Keratinocyte (primary cell): ENCODE measurements around the gene MLXIP. TPM values are rescaled to one million over a fixed set of nuclear protein-coding genes. Genes with fewer than 3 reads are reported as not detected.

Experiments used
- DNase-seq: peaks from one replicate; pipeline ENCODE4 v3.0.0-alpha.2; 2011; ENCODE audit warnings: low read depth, missing footprints, low spot score
- FAIRE-seq: peaks from 2 replicates; lab custom pipeline; 2011; peaks lifted over from hg19 to GRCh38; lab: Jason Lieb, UNC
- H2AFZ ChIP-seq: 2 replicates; pipeline ENCODE4 v1.6.0; 2012; ENCODE audit warnings: low read length, control low read depth, inconsistent platforms; ENCODE audit not compliant: control insufficient read depth
- H3K27ac ChIP-seq: 2 replicates; pipeline ENCODE4 v1.5.1; 2011; ENCODE audit warnings: low read length; ENCODE audit not compliant: control insufficient read depth, insufficient read depth
- H3K27me3 ChIP-seq: 3 replicates; pipeline ENCODE4 v1.6.0; 2011; ENCODE audit warnings: low read length; ENCODE audit not compliant: control insufficient read depth, insufficient read depth; ENCODE audit errors: extremely low read depth
- H3K36me3 ChIP-seq, 2 experiments: 2 replicates in 1 of 2; 3 replicates in 1 of 2; pipeline ENCODE4 v1.5.1; 2011; ENCODE audit warnings: low read length in 2 of 2, mild to moderate bottlenecking in 1 of 2; ENCODE audit not compliant: control insufficient read depth in 2 of 2, insufficient read depth in 2 of 2; ENCODE audit errors: extremely low read depth in 1 of 2
- H3K4me1 ChIP-seq: 3 replicates; pipeline ENCODE4 v1.5.1; 2011; ENCODE audit warnings: low read length; ENCODE audit not compliant: control insufficient read depth, insufficient read depth; ENCODE audit errors: extremely low read depth
- H3K4me2 ChIP-seq: 3 replicates; pipeline ENCODE4 v1.6.0; 2011; ENCODE audit warnings: low read depth, low read length; ENCODE audit not compliant: control insufficient read depth, insufficient read depth; ENCODE audit errors: extremely low read depth
- H3K4me3 ChIP-seq, 3 experiments: fragments of 200-600 bp in 1 of 3; sonication (generic) in 1 of 3; 2 replicates in 2 of 3; 3 replicates in 1 of 3; pipeline ENCODE4 v1.5.1; 2011 to 2016; ENCODE audit warnings: low read length in 3 of 3, mild to moderate bottlenecking in 3 of 3, control low read depth in 2 of 3, inconsistent platforms in 1 of 3, low read depth in 1 of 3, mixed read lengths in 1 of 3, mixed run types in 1 of 3, moderate library complexity in 1 of 3; ENCODE audit not compliant: control insufficient read depth in 2 of 3, insufficient read depth in 2 of 3; ENCODE audit errors: extremely low read depth in 1 of 3
- H3K79me2 ChIP-seq: 2 replicates; pipeline ENCODE4 v1.6.0; 2012; ENCODE audit warnings: low read length; ENCODE audit not compliant: control insufficient read depth, insufficient read depth
- H3K9ac ChIP-seq: 3 replicates; pipeline ENCODE4 v1.6.0; 2011; ENCODE audit warnings: low read length; ENCODE audit not compliant: control insufficient read depth, insufficient read depth; ENCODE audit errors: extremely low read depth
- H3K9me1 ChIP-seq: 3 replicates; pipeline ENCODE4 v1.6.0; 2011; ENCODE audit warnings: low read length; ENCODE audit not compliant: control insufficient read depth, insufficient read depth; ENCODE audit errors: extremely low read depth
- H3K9me3 ChIP-seq: 2 replicates; pipeline ENCODE4 v1.5.1; 2012; ENCODE audit warnings: low read depth, low read length; ENCODE audit not compliant: control insufficient read depth
- H4K20me1 ChIP-seq: 3 replicates; pipeline ENCODE4 v1.6.0; 2011; ENCODE audit warnings: low read length; ENCODE audit not compliant: control insufficient read depth, insufficient read depth; ENCODE audit errors: extremely low read depth
- CTCF ChIP-seq, 3 experiments: IDR thresholded peaks in 1 of 3; conservative IDR thresholded peaks in 1 of 3; optimal IDR thresholded peaks in 1 of 3; 2 replicates in 2 of 3; 3 replicates in 1 of 3; pipeline versions ENCODE3 to v1.5.1; 2011; ENCODE audit warnings: low read length in 3 of 3, mild to moderate bottlenecking in 3 of 3, moderate library complexity in 2 of 3, control low read depth in 1 of 3, inconsistent platforms in 1 of 3; ENCODE audit not compliant: insufficient read depth in 2 of 3; ENCODE audit errors: extremely low read depth in 1 of 3
- EZH2 ChIP-seq: IDR thresholded peaks from one replicate; pipeline ENCODE4 v1.6.1; 2012; ENCODE audit warnings: inconsistent platforms, mild to moderate bottlenecking, low read length, moderate library complexity
- dilution Hi-C: fragments of 300-500 bp; cut with MboI; formaldehyde crosslinking; loops from one replicate; pipeline ENCODE4 v1.7.0; 2020; ENCODE audit warnings: low sequenced_read_pairs; ENCODE audit not compliant: extremely low pct_ligation_motif_present
- polyA plus RNA-seq, 5 experiments: library from polyadenylated mRNA; depleted of rRNA in 3 of 5; stranded (reverse) in 3 of 5; stranded (forward) in 1 of 5; unstranded in 1 of 5; fragments of >200 nt; gene quantifications; 1 replicate in 1 of 5; 2 replicates in 3 of 5; 3 replicates in 1 of 5; pipeline versions ENCODE4 v1.2.1 to v1.2.3, GENCODE V29; 2011 to 2012; ENCODE audit warnings: missing spikeins in 2 of 5, low read depth in 1 of 5, low replicate concordance in 1 of 5

Gene MLXIP
- polyA plus RNA-seq, 1 donor (not counting 4 experiments of a cell fraction or from before 2014, with no cell fraction given): 5.5 TPM

- Histone ChIP-seq H3K9me3 (no peaks in the 10 kb centered on the region), H3K27me3 (no peaks in the 10 kb centered on the region), H3K36me3 (peaks cover 24 to 35% of the 10 kb centered on the region in 2 experiments), H4K20me1 (no peaks in the 10 kb centered on the region), H3K27ac (no peak overlapping the region), H3K9me1 (no peaks in the 10 kb centered on the region), H3K4me3 (no peak overlapping the region), H3K4me2 (no peak overlapping the region), H3K9ac (no peak overlapping the region), H3K4me1 (peaks cover 13% of the 10 kb centered on the region), H3K79me2 (no peaks in the 10 kb centered on the region), H2AFZ (no peak overlapping the region)
- no peak for DNase-seq
- no peak for TF ChIP-seq CTCF (optimal IDR thresholded peaks at IDR 0.05 in 1 of 3, IDR thresholded peaks at IDR 0.05 in 1 of 3, conservative IDR thresholded peaks at IDR 0.05 in 1 of 3; ENCODE audit: extremely low read depth in 1 of 3, insufficient read depth in 2 of 3, low read length in 3 of 3)
- TF ChIP-seq EZH2: no peak
- dilution Hi-C loops: no loop called here
- no peak for FAIRE-seq
These were observed 57.0 kb downstream of the MLXIP start for GRCh38 chr12:122135437-122136031.

GRCh38 chr12:122137229-122137628, 58.7 kb downstream of the MLXIP start:
- H3K27ac ChIP-seq: no peak overlapping the region
- no peak overlapping the region for H2AFZ ChIP-seq
- FAIRE-seq: no peak
- H3K9ac ChIP-seq: no peak overlapping the region
- H3K36me3 ChIP-seq: peaks cover 37 to 39% of the 10 kb centered on the region in 2 experiments
- no peak overlapping the region for H3K4me2 ChIP-seq
- no peak overlapping the region for H3K4me3 ChIP-seq
- TF ChIP-seq CTCF (optimal IDR thresholded peaks at IDR 0.05 in 1 of 3, IDR thresholded peaks at IDR 0.05 in 1 of 3, conservative IDR thresholded peaks at IDR 0.05 in 1 of 3; ENCODE audit: extremely low read depth in 1 of 3, insufficient read depth in 2 of 3, low read length in 3 of 3): peak in 1 of 3 experiments; percentile 26
- TF ChIP-seq EZH2: no peak
- H3K27me3 ChIP-seq: no peaks in the 10 kb centered on the region
- H3K9me1 ChIP-seq: no peaks in the 10 kb centered on the region
- H3K4me1 ChIP-seq: peaks cover 11% of the 10 kb centered on the region
- H4K20me1 ChIP-seq: no peaks in the 10 kb centered on the region
- H3K79me2 ChIP-seq: no peaks in the 10 kb centered on the region
- dilution Hi-C loops: no loop called here
- H3K9me3 ChIP-seq: no peaks in the 10 kb centered on the region
- DNase-seq: no peak
